ENCODE data around the gene ZNF592.

ZNF592 gene

GRCh38 chr15:84828086-84828908 is 79.9 kb downstream of the ZNF592 start:
- CTCF ChIA-PET: interaction anchor here (1.1 to 1.6 kb wide), 6 partner anchors 9 to 100 kb away, joined by 3 to 4 read pairs (median 4); no protein-coding TSS in a partner anchor
- no peak for DNase-seq (ENCODE audit: extremely low spot score)

GRCh38 chr15:84829428-84829827 is 81.0 kb downstream of the ZNF592 start:
- DNase-seq (ENCODE audit: extremely low spot score): no peak
- CTCF ChIA-PET: interaction anchor here (1.8 kb wide), 1 partner anchor 8 kb away, joined by 5 read pairs; no protein-coding TSS in a partner anchor
- POLR2A ChIA-PET: no interaction called here
- TF ChIP-seq FOXK2 (IDR thresholded peaks at IDR 0.05) (no peak), ARNT (IDR thresholded peaks at IDR 0.05) (no peak), TARDBP (IDR thresholded peaks at IDR 0.05) (no peak), LEF1 (IDR thresholded peaks at IDR 0.05; ENCODE audit: borderline replicate concordance) (no peak), FOXM1 (IDR thresholded peaks at IDR 0.05; ENCODE audit: borderline replicate concordance) (no peak), SUZ12 (IDR thresholded peaks at IDR 0.05) (no peak), SP1 (IDR thresholded peaks at IDR 0.05) (no peak), L3MBTL2 (conservative IDR thresholded peaks at IDR 0.05) (no peak), ELF4 (IDR thresholded peaks at IDR 0.05) (no peak), CTBP1 (IDR thresholded peaks at IDR 0.05; ENCODE audit: borderline replicate concordance) (no peak), NFRKB (IDR thresholded peaks at IDR 0.05) (no peak), FOXA1 (IDR thresholded peaks at IDR 0.05) (no peak), BHLHE40 (IDR thresholded peaks at IDR 0.05; ENCODE audit: borderline replicate concordance) (no peak), PKNOX1 (IDR thresholded peaks at IDR 0.05) (no peak), HDGF (IDR thresholded peaks at IDR 0.05; ENCODE audit: borderline replicate concordance) (no peak), ZNF384 (IDR thresholded peaks at IDR 0.05) (no peak)

More at GRCh38 chr15:84828086-84828908, 79.9 kb downstream of the ZNF592 start:
- TF ChIP-seq NFRKB (IDR thresholded peaks at IDR 0.05): no peak
- TF ChIP-seq ZNF384 (IDR thresholded peaks at IDR 0.05): no peak
- TF ChIP-seq TARDBP (IDR thresholded peaks at IDR 0.05): no peak
- no peak for TF ChIP-seq FOXA1 (IDR thresholded peaks at IDR 0.05)
- TF ChIP-seq FOXM1 (IDR thresholded peaks at IDR 0.05; ENCODE audit: borderline replicate concordance): no peak
- no peak for TF ChIP-seq L3MBTL2 (conservative IDR thresholded peaks at IDR 0.05)
- POLR2A ChIA-PET: interaction anchor here (1.3 kb wide), 1 partner anchor 15 kb away, joined by 3 read pairs; no protein-coding TSS in a partner anchor

GRCh38 chr15:84830036-84830435 is 81.6 kb downstream of the ZNF592 start:
- TF ChIP-seq SP1 (IDR thresholded peaks at IDR 0.05) (no peak), LEF1 (IDR thresholded peaks at IDR 0.05; ENCODE audit: borderline replicate concordance) (no peak), HDGF (IDR thresholded peaks at IDR 0.05; ENCODE audit: borderline replicate concordance) (no peak), CTBP1 (IDR thresholded peaks at IDR 0.05; ENCODE audit: borderline replicate concordance) (no peak), BHLHE40 (IDR thresholded peaks at IDR 0.05; ENCODE audit: borderline replicate concordance) (no peak), ARNT (IDR thresholded peaks at IDR 0.05) (no peak), PKNOX1 (IDR thresholded peaks at IDR 0.05) (no peak), FOXM1 (IDR thresholded peaks at IDR 0.05; ENCODE audit: borderline replicate concordance) (no peak), ELF4 (IDR thresholded peaks at IDR 0.05) (no peak), TARDBP (IDR thresholded peaks at IDR 0.05) (no peak), NFRKB (IDR thresholded peaks at IDR 0.05) (no peak), FOXA1 (IDR thresholded peaks at IDR 0.05) (no peak), FOXK2 (IDR thresholded peaks at IDR 0.05) (no peak), L3MBTL2 (conservative IDR thresholded peaks at IDR 0.05) (no peak), ZNF384 (IDR thresholded peaks at IDR 0.05) (no peak), SUZ12 (IDR thresholded peaks at IDR 0.05) (no peak)
- no peak for DNase-seq (ENCODE audit: extremely low spot score)
- ChIA-PET POLR2A (no interaction called here), CTCF (interaction anchor here (0.6 to 1.8 kb wide), 4 partner anchors 8 to 649 kb away, joined by 3 to 5 read pairs (median 4); no protein-coding TSS in a partner anchor)

- ChIA-PET CTCF (interaction anchor here (0.7 to 1.8 kb wide), 4 partner anchors 9 to 330 kb away, joined by 3 to 5 read pairs (median 3); no protein-coding TSS in a partner anchor), POLR2A (no interaction called here)
- no peak for DNase-seq (ENCODE audit: extremely low spot score)
- TF ChIP-seq PKNOX1 (IDR thresholded peaks at IDR 0.05): no peak
- TF ChIP-seq SUZ12 (IDR thresholded peaks at IDR 0.05): no peak
- TF ChIP-seq CTBP1 (IDR thresholded peaks at IDR 0.05; ENCODE audit: borderline replicate concordance): no peak
- TF ChIP-seq SP1 (IDR thresholded peaks at IDR 0.05): no peak
- TF ChIP-seq FOXM1 (IDR thresholded peaks at IDR 0.05; ENCODE audit: borderline replicate concordance): no peak
- TF ChIP-seq NFRKB (IDR thresholded peaks at IDR 0.05): no peak
- no peak for TF ChIP-seq FOXK2 (IDR thresholded peaks at IDR 0.05)
- no peak for TF ChIP-seq L3MBTL2 (conservative IDR thresholded peaks at IDR 0.05)
- no peak for TF ChIP-seq TARDBP (IDR thresholded peaks at IDR 0.05)
- no peak for TF ChIP-seq LEF1 (IDR thresholded peaks at IDR 0.05; ENCODE audit: borderline replicate concordance)
- no peak for TF ChIP-seq HDGF (IDR thresholded peaks at IDR 0.05; ENCODE audit: borderline replicate concordance)
- TF ChIP-seq ELF4 (IDR thresholded peaks at IDR 0.05): no peak
Measured at GRCh38 chr15:84831028-84831427, 82.6 kb downstream of the ZNF592 start.

- CTCF ChIA-PET: interaction anchor here (0.7 to 1.4 kb wide), 3 partner anchors 12 to 329 kb away, joined by 3 read pairs; no protein-coding TSS in a partner anchor
- POLR2A ChIA-PET: no interaction called here
- DNase-seq (ENCODE audit: extremely low spot score): no peak
- TF ChIP-seq BHLHE40 (IDR thresholded peaks at IDR 0.05; ENCODE audit: borderline replicate concordance): no peak
- TF ChIP-seq LEF1 (IDR thresholded peaks at IDR 0.05; ENCODE audit: borderline replicate concordance): no peak
- no peak for TF ChIP-seq CTBP1 (IDR thresholded peaks at IDR 0.05; ENCODE audit: borderline replicate concordance)
- no peak for TF ChIP-seq ZNF384 (IDR thresholded peaks at IDR 0.05)
- TF ChIP-seq L3MBTL2 (conservative IDR thresholded peaks at IDR 0.05): no peak
Measured at GRCh38 chr15:84831613-84832012, 83.2 kb downstream of the ZNF592 start.
